HEK293 (cell line): ENCODE measurements around the gene AQR.

Source experiments
- CTCF ChIA-PET: fragments of 350-600 bp; formaldehyde crosslinking; extraction: SDS; loops from one replicate; lab custom pipeline; 2021; ENCODE audit warnings: antibody characterized with exemption; lab: Yijun Ruan, JAX
- POLR2A ChIA-PET: fragments of 300-600 bp; formaldehyde crosslinking; extraction: SDS; loops from one replicate; lab custom pipeline; 2020; ENCODE audit warnings: antibody characterized with exemption, inconsistent platforms; lab: Yijun Ruan, JAX
- H3K27ac ChIP-seq: fragments of 200-500 bp; sonication (Bioruptor generic); 2 replicates; pipeline ENCODE4 v1.5.1; 2014; ENCODE audit warnings: low read depth, low read length, control low read depth, inconsistent platforms; ENCODE audit errors: extremely low read depth
- H3K36me3 ChIP-seq, 2 experiments: fragments of 200-500 bp in 1 of 2; sonication (Bioruptor generic) in 1 of 2; 1 replicate in 1 of 2; 2 replicates in 1 of 2; pipeline ENCODE4 v1.5.1; 2014 to 2017; ENCODE audit warnings: inconsistent platforms in 2 of 2, low read length in 2 of 2; ENCODE audit not compliant: control insufficient read depth in 2 of 2, insufficient read depth in 1 of 2
- H3K4me1 ChIP-seq: fragments of 200-500 bp; sonication (Bioruptor generic); 2 replicates; pipeline ENCODE4 v1.5.1; 2014; ENCODE audit warnings: mild to moderate bottlenecking, low read length, inconsistent platforms; ENCODE audit not compliant: control insufficient read depth, insufficient read depth
- H3K4me3 ChIP-seq: 2 replicates; pipeline ENCODE4 v1.5.1; 2011; ENCODE audit warnings: low read depth, mild to moderate bottlenecking, control low read depth, low read length, moderate library complexity
- H3K9me3 ChIP-seq: fragments of 200-500 bp; sonication (Bioruptor generic); 2 replicates; pipeline ENCODE4 v1.5.1; 2014; ENCODE audit warnings: low read depth, low read length, inconsistent platforms; ENCODE audit not compliant: control insufficient read depth, insufficient read depth
- CTCF ChIP-seq: fragments of 450-650 bp; formaldehyde crosslinking; IDR thresholded peaks from 2 replicates; pipeline ENCODE4 v1.5.1; 2016; ENCODE audit warnings: missing biosample characterization, missing genetic modification characterization
- EGR2 ChIP-seq: fragments of 450-650 bp; formaldehyde crosslinking; IDR thresholded peaks from 2 replicates; pipeline ENCODE4 v1.5.1; 2016; ENCODE audit warnings: low read depth, missing biosample characterization, missing genetic modification characterization
- GLI2 ChIP-seq: fragments of 450-650 bp; formaldehyde crosslinking; IDR thresholded peaks from 2 replicates; pipeline ENCODE4; 2017; ENCODE audit warnings: missing biosample characterization, missing genetic modification characterization, low read depth, borderline replicate concordance
- SCRT1 ChIP-seq: fragments of 450-650 bp; formaldehyde crosslinking; IDR thresholded peaks from 2 replicates; pipeline ENCODE4 v1.5.1; 2016; ENCODE audit warnings: missing biosample characterization, missing genetic modification characterization, borderline replicate concordance
- ZBTB6 ChIP-seq: fragments of 450-650 bp; formaldehyde crosslinking; IDR thresholded peaks from 2 replicates; pipeline ENCODE4 v1.5.1; 2017; ENCODE audit warnings: missing biosample characterization, missing genetic modification characterization
- ZNF140 ChIP-seq: fragments of 450-650 bp; formaldehyde crosslinking; IDR thresholded peaks from 2 replicates; pipeline ENCODE4 v1.5.1; 2016; ENCODE audit warnings: missing biosample characterization, missing genetic modification characterization
- ZNF146 ChIP-seq: fragments of 450-650 bp; formaldehyde crosslinking; IDR thresholded peaks from 2 replicates; pipeline ENCODE4 v1.5.1; 2016; ENCODE audit warnings: missing biosample characterization, missing genetic modification characterization
- ZNF148 ChIP-seq: fragments of 450-650 bp; formaldehyde crosslinking; IDR thresholded peaks from 2 replicates; pipeline ENCODE4 v1.5.0; 2017; ENCODE audit warnings: missing biosample characterization, missing genetic modification characterization, borderline replicate concordance
- ZNF175 ChIP-seq: fragments of 450-650 bp; formaldehyde crosslinking; IDR thresholded peaks from 2 replicates; pipeline ENCODE4 v1.5.1; 2016; ENCODE audit warnings: missing biosample characterization, missing genetic modification characterization
- ZNF184 ChIP-seq: fragments of 450-650 bp; IDR thresholded peaks from 2 replicates; pipeline ENCODE4 v1.5.1; 2018; ENCODE audit warnings: missing biosample characterization, mild to moderate bottlenecking, missing genetic modification characterization
- ZNF19 ChIP-seq: fragments of 450-650 bp; formaldehyde crosslinking; IDR thresholded peaks from 2 replicates; pipeline ENCODE4; 2016; ENCODE audit warnings: missing biosample characterization, missing genetic modification characterization, low read depth
- ZNF223 ChIP-seq: fragments of 450-650 bp; formaldehyde crosslinking; IDR thresholded peaks from 2 replicates; pipeline ENCODE4 v1.5.1; 2016; ENCODE audit warnings: missing biosample characterization, missing genetic modification characterization
- ZNF274 ChIP-seq, 2 experiments: fragments of 200-500 bp in 1 of 2; fragments of 450-650 bp in 1 of 2; sonication (Bioruptor generic) in 1 of 2; formaldehyde crosslinking in 1 of 2; IDR thresholded peaks; 2 replicates each; pipeline versions ENCODE4 v1.5.1 to v1.6.1; 2014 to 2016; ENCODE audit warnings: borderline replicate concordance in 1 of 2, inconsistent platforms in 1 of 2, low read length in 1 of 2, missing biosample characterization in 1 of 2, missing genetic modification characterization in 1 of 2
- ZNF292 ChIP-seq: fragments of 450-650 bp; formaldehyde crosslinking; IDR thresholded peaks from 2 replicates; pipeline ENCODE4 v1.5.1; 2016; ENCODE audit warnings: low read depth, missing biosample characterization, missing genetic modification characterization, borderline replicate concordance
- ZNF366 ChIP-seq: fragments of 450-650 bp; formaldehyde crosslinking; conservative IDR thresholded peaks from 2 replicates; pipeline ENCODE4 v1.5.1; 2016; ENCODE audit warnings: missing biosample characterization, missing genetic modification characterization
- ZNF416 ChIP-seq: fragments of 450-650 bp; formaldehyde crosslinking; IDR thresholded peaks from 2 replicates; pipeline ENCODE4 v1.5.1; 2016; ENCODE audit warnings: missing biosample characterization, missing genetic modification characterization
- ZNF449 ChIP-seq: fragments of 450-650 bp; formaldehyde crosslinking; IDR thresholded peaks from 2 replicates; pipeline ENCODE4 v1.5.1; 2017; ENCODE audit warnings: missing biosample characterization, mild to moderate bottlenecking, missing genetic modification characterization, moderate library complexity
- ZNF530 ChIP-seq: fragments of 450-650 bp; formaldehyde crosslinking; IDR thresholded peaks from 2 replicates; pipeline ENCODE4 v1.5.1; 2016; ENCODE audit warnings: low read depth, missing biosample characterization, missing genetic modification characterization
- ZNF610 ChIP-seq: fragments of 450-650 bp; formaldehyde crosslinking; IDR thresholded peaks from 2 replicates; pipeline ENCODE4 v1.5.1; 2016; ENCODE audit warnings: missing biosample characterization, missing genetic modification characterization, borderline replicate concordance
- ZNF664 ChIP-seq: fragments of 450-650 bp; formaldehyde crosslinking; IDR thresholded peaks from 2 replicates; pipeline ENCODE4 v1.5.1; 2016; ENCODE audit warnings: missing biosample characterization, missing genetic modification characterization
- ZNF843 ChIP-seq: fragments of 450-650 bp; formaldehyde crosslinking; IDR thresholded peaks from 2 replicates; pipeline ENCODE4 v1.5.1; 2016; ENCODE audit warnings: missing biosample characterization, missing genetic modification characterization
- TF ChIP-seq, protein P1 (sequence below): fragments of 450-650 bp; formaldehyde crosslinking; IDR thresholded peaks from 2 replicates; pipeline ENCODE4 v1.5.1; 2016; ENCODE audit warnings: missing biosample characterization, missing genetic modification characterization, borderline replicate concordance
- TF ChIP-seq, protein P2 (sequence below): fragments of 450-650 bp; formaldehyde crosslinking; IDR thresholded peaks from 2 replicates; pipeline ENCODE4 v1.5.1; 2016; ENCODE audit warnings: missing biosample characterization, missing genetic modification characterization

The AQR gene

GRCh38 chr15:34999906-35000305 lies 30.4 kb upstream of the AQR start (continued):
- TF ChIP-seq, protein P1, sequence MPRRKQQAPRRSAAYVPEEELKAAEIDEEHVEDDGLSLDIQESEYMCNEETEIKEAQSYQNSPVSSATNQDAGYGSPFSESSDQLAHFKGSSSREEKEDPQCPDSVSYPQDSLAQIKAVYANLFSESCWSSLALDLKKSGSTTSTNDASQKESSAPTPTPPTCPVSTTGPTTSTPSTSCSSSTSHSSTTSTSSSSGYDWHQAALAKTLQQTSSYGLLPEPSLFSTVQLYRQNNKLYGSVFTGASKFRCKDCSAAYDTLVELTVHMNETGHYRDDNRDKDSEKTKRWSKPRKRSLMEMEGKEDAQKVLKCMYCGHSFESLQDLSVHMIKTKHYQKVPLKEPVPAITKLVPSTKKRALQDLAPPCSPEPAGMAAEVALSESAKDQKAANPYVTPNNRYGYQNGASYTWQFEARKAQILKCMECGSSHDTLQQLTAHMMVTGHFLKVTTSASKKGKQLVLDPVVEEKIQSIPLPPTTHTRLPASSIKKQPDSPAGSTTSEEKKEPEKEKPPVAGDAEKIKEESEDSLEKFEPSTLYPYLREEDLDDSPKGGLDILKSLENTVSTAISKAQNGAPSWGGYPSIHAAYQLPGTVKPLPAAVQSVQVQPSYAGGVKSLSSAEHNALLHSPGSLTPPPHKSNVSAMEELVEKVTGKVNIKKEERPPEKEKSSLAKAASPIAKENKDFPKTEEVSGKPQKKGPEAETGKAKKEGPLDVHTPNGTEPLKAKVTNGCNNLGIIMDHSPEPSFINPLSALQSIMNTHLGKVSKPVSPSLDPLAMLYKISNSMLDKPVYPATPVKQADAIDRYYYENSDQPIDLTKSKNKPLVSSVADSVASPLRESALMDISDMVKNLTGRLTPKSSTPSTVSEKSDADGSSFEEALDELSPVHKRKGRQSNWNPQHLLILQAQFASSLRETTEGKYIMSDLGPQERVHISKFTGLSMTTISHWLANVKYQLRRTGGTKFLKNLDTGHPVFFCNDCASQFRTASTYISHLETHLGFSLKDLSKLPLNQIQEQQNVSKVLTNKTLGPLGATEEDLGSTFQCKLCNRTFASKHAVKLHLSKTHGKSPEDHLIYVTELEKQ (tag by site-specific recombination), result no peak
- TF ChIP-seq ZNF610 (tag by site-specific recombination), result no peak
- TF ChIP-seq, protein P2, sequence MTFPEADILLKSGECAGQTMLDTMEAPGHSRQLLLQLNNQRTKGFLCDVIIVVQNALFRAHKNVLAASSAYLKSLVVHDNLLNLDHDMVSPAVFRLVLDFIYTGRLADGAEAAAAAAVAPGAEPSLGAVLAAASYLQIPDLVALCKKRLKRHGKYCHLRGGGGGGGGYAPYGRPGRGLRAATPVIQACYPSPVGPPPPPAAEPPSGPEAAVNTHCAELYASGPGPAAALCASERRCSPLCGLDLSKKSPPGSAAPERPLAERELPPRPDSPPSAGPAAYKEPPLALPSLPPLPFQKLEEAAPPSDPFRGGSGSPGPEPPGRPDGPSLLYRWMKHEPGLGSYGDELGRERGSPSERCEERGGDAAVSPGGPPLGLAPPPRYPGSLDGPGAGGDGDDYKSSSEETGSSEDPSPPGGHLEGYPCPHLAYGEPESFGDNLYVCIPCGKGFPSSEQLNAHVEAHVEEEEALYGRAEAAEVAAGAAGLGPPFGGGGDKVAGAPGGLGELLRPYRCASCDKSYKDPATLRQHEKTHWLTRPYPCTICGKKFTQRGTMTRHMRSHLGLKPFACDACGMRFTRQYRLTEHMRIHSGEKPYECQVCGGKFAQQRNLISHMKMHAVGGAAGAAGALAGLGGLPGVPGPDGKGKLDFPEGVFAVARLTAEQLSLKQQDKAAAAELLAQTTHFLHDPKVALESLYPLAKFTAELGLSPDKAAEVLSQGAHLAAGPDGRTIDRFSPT (tag by site-specific recombination), result no peak
- TF ChIP-seq ZNF274 (IDR thresholded peaks at IDR 0.05; ENCODE audit: low read length), result no peak
- no peak for TF ChIP-seq ZNF274 (tag by site-specific recombination; IDR thresholded peaks at IDR 0.05; ENCODE audit: borderline replicate concordance)
- no peak for TF ChIP-seq ZBTB6
- no peak for TF ChIP-seq ZNF140 (tag by site-specific recombination)
- TF ChIP-seq, all 188 proteins: peak for 0

DNA sequence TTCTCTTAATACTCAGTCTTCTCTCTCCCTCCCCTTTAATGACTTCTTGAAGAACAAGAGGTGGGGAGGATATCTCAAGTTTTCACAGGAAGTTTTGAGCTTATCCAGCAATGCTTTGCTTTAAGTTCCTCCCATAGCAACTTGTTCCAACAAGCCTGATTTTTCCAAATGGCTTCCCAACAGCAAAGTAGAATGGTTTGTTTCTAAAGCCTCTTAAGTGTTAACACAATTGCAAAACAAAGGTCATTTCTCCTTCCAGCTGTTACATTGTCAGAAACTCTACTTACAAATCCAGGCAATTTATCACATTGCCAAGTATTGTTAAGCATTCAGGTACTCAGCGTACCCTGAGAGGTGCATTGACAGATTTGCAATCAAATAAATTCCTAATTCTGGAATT lies 25.4 kb upstream of the AQR start:
- ChIA-PET POLR2A (no interaction called here), CTCF (no interaction called here)
- Histone ChIP-seq H3K9me3 (no peaks in the 10 kb centered on the region), H3K36me3 (no peaks in the 10 kb centered on the region), H3K4me3 (no peak overlapping the region), H3K4me1 (no peaks in the 10 kb centered on the region), H3K27ac (no peak overlapping the region)
- no peak for TF ChIP-seq ZNF416 (tag by site-specific recombination)
- no peak for TF ChIP-seq ZNF530 (tag by site-specific recombination)
- TF ChIP-seq ZNF148 (tag by site-specific recombination), result no peak
- TF ChIP-seq EGR2, result no peak
- no peak for TF ChIP-seq ZNF292 (tag by site-specific recombination)
- TF ChIP-seq ZNF175 (tag by site-specific recombination), result no peak
- TF ChIP-seq ZNF19, result no peak
- no peak for TF ChIP-seq ZNF366 (tag by site-specific recombination)
- no peak for TF ChIP-seq ZNF223 (tag by site-specific recombination)
- TF ChIP-seq CTCF, result no peak
- no peak for TF ChIP-seq ZNF449 (tag by site-specific recombination)
- no peak for TF ChIP-seq GLI2
- no peak for TF ChIP-seq ZNF146
- no peak for TF ChIP-seq ZNF664 (tag by site-specific recombination)
- TF ChIP-seq SCRT1 (tag by site-specific recombination), result no peak
- no peak for TF ChIP-seq ZNF184 (tag by site-specific recombination)
- TF ChIP-seq ZNF843 (tag by site-specific recombination), result no peak
